MG63 (cell line): Measurements from ENCODE around the gene GRK6. TPM values are rescaled to one million over a fixed set of nuclear protein-coding genes. Genes with fewer than 3 reads are reported as not detected.
"Not testable (repeated sequence)": the region's sequence is repeated elsewhere in the genome, so short reads cannot be mapped to it uniquely, and the experiment has no call there.

Experiments
- DNase-seq: peaks from one replicate; pipeline ENCODE4 v3.0.0-alpha.2; 2020
- H3K27me3 ChIP-seq: fragments of 250-450 bp; sonication (Bioruptor Pico); 2 replicates; pipeline ENCODE4 v1.5.1; 2020; ENCODE audit warnings: mild to moderate bottlenecking, moderate library complexity
- H3K36me3 ChIP-seq: fragments of 250-450 bp; sonication (Bioruptor Pico); 2 replicates; pipeline ENCODE4 v1.5.1; 2020; ENCODE audit warnings: mild to moderate bottlenecking, moderate library complexity
- H3K4me3 ChIP-seq: fragments of 250-450 bp; sonication (Bioruptor Pico); 2 replicates; pipeline ENCODE4 v1.5.1; 2020; ENCODE audit warnings: mild to moderate bottlenecking, moderate library complexity
- H3K9me3 ChIP-seq: fragments of 250-450 bp; sonication (Bioruptor Pico); 2 replicates; pipeline ENCODE4 v1.5.1; 2020; ENCODE audit warnings: mild to moderate bottlenecking, moderate library complexity
- total RNA-seq: library from RNA; depleted of rRNA; stranded (reverse); fragments of >200 nt; shearing (Covaris generic); gene quantifications from 2 replicates; pipeline ENCODE4 v1.2.3, GENCODE V29; 2014; ENCODE audit warnings: low replicate concordance

The GRK6 gene
- total RNA-seq, 1 experiment from 2014 or later, result 127 TPM

DNA sequence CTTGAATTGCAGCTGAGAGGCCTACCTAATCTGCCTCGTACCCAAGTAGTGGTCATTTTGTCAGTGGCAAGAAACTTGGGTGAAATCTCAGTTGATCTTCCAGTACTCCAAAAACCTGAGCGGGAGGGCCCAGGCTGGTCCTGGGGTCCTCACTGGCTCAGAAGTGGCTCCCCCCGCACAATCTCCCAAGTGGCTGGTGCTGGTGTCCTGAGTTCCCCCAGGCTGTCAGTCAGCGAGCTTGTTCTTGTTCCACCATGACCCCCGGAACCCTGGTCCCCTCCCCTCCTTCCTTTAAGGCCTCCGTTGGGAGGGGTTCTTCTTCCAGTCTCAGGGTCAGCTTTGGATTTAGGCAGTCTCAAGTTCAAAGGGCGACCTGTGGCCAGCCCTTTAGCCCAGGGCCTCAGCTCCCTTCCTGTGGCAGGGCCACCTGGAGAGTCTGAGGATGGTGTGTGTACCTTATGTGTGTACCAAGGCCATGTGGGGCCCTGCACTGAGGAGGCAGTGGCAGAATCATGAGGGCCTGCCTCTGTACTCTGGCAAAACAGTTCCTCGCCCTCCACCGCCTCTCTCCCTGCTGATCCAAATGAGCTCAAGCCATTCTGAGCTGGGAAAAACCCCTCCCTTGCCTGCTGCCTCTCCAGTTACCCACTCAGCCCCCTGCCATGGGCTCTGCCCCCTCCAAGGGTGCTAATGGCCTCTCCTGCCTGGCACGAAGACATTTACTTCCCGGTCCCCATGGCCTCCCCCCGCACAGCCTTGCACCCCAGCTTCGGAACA lies 51.4 kb downstream of the GRK6 start:
- H3K36me3 ChIP-seq, result peaks cover 36% of the 10 kb centered on the region
- no peaks in the 10 kb centered on the region for H3K9me3 ChIP-seq
- no peak overlapping the region for H3K4me3 ChIP-seq
- DNase-seq, result no peak
- H3K27me3 ChIP-seq, result no peaks in the 10 kb centered on the region

DNA sequence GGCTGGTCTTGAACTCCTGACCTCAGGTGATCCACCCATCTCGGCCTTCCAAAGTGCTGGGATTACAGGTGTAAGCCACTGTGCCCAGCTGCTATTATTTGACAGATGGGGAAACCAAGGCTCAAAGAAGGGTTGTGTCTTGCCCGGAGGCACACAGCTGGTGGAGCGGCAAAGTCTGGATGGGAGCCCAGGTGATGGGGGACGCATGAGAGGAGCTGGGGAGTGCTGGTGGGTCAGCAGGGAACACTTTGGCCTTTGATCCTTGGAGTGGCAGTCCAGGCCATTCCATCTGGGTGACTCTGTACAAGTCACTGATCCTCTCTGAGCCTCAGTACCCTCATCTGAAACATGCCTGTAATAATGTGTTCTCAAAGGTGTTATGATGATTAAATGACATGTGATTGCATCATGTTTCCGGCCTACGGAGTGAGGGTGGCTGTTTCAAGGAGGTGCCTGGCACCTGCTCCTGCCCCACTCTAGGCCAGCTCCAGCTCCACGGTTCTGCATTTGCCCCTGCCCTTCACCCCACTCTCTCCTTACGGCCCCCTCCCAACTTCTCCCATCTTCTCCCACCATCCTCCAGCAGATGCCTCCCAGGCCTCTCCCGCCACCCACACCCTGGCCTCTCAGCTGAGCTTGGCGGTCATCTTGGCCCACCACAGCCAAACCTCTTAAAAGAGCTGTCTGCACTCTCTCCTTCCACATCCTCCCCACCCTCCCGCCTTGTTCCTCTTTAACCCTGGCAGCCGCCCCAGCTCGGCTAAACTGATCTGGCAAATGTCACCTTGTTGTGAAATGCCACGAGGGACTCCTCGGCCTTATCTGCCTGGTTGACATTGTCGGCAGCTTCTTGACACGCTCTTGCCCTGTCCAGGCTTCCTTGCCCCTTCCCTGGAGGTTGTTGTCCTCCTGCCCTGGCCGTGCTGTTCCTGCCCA lies 52.5 kb downstream of the GRK6 start:
- no peaks in the 10 kb centered on the region for H3K27me3 ChIP-seq
- DNase-seq, result no peak
- peaks cover 45% of the 10 kb centered on the region for H3K36me3 ChIP-seq
- H3K9me3 ChIP-seq, result no peaks in the 10 kb centered on the region
- H3K4me3 ChIP-seq, result no peak overlapping the region

DNA sequence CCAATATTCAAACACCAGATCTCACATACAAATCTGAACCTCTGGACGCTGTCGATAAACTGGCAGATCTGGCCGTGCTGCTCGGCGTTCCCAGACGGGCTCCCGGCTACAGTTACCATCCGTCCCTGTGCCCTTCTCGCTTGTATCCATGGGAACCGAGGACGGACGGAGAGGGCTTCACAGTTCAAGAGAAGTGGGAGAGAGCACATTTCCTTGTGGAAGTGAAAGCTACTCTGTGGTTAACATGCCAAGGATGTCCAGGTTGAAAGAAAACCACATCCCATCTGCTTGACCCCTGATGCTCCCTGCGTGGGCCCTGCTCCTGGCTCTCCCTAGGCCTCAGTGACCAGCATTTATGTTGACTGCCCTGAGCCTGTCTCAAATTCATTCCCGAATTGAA lies 53.3 kb downstream of the GRK6 start:
- Histone ChIP-seq H3K4me3 (no peak overlapping the region), H3K9me3 (no peaks in the 10 kb centered on the region), H3K27me3 (no peaks in the 10 kb centered on the region), H3K36me3 (peaks cover 53% of the 10 kb centered on the region)
- no peak for DNase-seq

DNA sequence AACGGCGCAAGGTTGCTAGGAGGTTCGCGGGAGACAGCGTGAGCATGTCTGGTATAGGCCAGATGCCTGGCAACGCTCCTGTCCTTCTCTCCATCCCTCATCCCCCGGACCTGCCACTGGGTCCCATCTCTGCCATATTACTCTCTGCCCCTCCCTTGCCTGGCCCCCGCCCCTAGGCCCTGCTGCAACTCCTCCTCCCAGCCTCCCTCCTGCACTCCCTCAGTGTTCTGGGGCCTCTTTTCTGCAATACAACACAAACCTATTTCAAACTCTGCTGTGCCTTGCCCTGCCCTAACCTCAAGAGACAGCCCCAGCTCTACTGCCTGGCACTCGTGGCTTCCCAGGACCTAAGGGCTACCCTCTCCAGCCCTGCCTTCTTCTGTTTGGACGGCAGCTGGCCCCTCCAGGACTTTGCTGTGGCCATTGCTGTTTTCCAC lies 55.9 kb downstream of the GRK6 start:
- H3K27me3 ChIP-seq, result no peaks in the 10 kb centered on the region
- H3K36me3 ChIP-seq, result peaks cover 78% of the 10 kb centered on the region
- no peak for DNase-seq
- no peaks in the 10 kb centered on the region for H3K9me3 ChIP-seq
- H3K4me3 ChIP-seq, result no peak overlapping the region

DNA sequence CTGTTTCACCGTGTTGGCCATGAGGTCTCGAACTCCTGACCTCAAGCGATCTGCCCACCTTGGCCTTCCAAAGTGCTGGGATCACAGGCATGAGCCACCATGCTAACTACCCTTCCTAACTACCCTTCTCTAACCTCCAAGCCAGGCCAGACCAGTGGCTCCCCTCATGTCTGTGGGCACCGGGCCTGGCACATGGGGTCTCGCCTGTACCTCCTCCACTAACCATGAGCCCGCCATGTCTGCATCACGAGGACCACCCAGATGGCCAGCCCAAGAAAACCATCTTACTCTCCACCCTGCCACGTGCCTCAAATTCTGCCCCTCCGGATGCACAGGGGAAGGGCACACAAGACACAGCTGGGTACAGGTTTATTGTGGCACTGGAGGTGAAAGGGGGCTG lies 56.6 kb downstream of the GRK6 start:
- no peaks in the 10 kb centered on the region for H3K27me3 ChIP-seq
- H3K36me3 ChIP-seq, result peaks cover 83% of the 10 kb centered on the region
- no peaks in the 10 kb centered on the region for H3K9me3 ChIP-seq
- no peak overlapping the region for H3K4me3 ChIP-seq
- no peak for DNase-seq

DNA sequence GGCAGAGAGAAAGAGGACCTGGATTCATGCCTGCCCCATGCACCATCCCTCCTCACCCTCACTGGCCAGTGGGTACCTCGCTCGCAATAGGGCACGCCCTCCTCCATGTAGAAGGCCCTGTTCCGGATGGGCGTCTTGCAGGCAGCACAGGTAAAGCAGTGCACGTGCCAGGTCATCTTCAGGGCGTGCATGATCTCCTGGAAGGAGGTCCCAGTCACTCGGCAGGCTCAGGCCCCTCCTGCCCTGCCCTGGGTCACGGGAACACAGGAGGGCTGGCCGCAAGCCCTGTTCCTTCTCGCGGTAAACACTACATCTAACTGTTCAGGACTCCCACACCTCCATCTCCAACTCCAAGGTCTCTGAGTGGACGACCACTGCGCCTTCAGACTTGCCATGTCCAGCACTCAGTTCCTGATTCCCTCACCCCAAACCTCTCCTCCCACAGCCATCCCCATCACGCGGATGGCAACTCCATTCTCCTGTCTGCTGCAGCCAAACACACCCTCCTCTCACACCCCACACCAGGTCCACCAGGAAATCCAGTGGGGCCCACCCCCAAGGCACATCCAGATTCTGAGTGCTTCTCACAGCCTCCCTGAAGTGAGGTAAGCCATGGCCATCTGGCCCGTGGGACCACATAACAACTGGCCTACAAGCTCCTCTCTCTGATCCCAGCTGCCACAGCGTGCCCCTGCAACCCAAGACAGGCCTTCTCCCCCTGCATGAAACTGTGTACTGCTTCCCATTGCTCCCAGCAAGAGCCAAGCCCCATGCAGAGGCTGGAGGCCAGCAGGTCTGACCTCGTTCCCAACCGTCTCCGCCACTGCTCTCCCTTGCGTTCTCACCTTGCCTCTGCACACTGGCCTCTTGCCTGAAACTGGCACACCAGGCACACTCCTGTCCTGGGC lies 57.8 kb downstream of the GRK6 start:
- Histone ChIP-seq H3K9me3 (no peaks in the 10 kb centered on the region), H3K36me3 (peaks cover 87% of the 10 kb centered on the region), H3K27me3 (no peaks in the 10 kb centered on the region), H3K4me3 (no peak overlapping the region)
- no peak for DNase-seq

DNA sequence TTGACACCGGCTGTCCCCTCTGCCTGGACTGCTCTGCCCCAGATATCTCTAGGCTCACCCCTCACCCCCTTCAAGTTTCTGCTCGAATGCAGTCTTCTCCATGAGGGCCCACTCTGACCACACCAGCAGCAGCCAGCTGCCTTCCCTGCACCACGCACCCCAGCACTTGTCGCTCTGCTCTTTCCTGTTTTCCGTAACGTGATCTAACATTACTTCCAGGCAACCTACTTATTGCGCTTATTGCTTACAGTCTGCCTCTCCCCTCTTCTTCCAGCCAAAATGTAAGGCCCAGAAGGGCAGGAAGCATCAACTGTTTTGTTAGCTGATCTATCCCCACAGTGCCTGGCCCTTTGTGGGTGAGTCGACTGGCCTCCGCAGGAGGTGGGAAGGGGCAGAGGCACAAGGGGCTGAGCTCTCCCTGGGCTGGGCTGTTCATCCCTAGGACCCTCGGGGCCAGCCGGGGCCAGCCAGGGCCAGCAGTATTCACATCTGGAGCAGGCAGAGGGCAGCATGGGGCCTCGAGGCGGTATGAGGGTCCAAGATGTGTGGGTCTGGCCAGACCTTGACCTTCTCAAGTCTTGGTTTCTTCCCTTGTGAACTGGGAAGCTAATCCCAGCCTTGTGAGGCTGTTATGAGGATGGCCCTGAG lies 58.5 kb downstream of the GRK6 start:
- Histone ChIP-seq H3K27me3 (no peaks in the 10 kb centered on the region), H3K9me3 (no peaks in the 10 kb centered on the region), H3K36me3 (peaks cover 87% of the 10 kb centered on the region), H3K4me3 (no peak overlapping the region)
- no peak for DNase-seq

DNA sequence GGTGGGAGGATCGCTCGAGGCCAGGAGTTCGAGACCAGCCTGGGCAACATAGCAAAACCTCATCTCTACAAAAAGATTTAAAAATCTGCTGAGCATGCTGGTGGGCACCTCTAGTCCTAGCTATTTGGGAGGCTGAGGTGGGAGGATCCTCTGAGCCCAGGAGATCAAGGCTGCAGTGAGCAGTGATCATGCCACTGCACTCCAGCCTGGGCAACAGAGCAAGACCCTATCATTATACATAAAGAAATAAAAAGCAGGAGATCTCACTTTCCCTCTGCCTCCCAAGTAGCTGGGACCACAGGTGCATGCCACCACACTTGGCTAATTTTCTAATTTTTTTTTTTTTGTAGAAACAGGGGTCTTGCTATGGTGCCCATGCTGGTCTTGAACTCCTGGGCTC lies 59.3 kb downstream of the GRK6 start:
- not testable (repeated sequence) for H3K4me3 ChIP-seq, DNase-seq, H3K9me3 ChIP-seq, H3K27me3 ChIP-seq
- H3K36me3 ChIP-seq, result peaks cover 93% of the 10 kb centered on the region

DNA sequence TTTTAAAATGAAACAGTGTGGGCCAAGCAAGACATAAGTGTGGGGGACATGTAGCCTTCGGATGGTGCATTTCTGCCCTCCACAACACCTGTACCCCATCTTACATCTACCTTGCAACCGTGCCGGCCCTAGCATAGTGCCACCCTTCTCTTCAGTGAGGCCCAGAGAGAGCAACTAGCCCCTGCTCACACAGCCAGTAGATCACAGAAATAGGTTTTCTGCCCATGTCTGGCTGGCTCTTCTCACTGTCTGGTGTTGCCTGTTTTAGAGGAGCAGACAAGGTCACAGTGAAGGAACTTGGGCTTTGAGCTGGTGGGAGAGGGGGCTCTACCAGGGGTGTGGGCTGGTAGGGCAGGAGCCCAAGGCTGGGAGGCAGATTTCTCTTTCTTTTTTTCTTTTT lies 59.8 kb downstream of the GRK6 start:
- Histone ChIP-seq H3K9me3 (no peaks in the 10 kb centered on the region), H3K27me3 (no peaks in the 10 kb centered on the region), H3K4me3 (no peak overlapping the region), H3K36me3 (peaks cover 94% of the 10 kb centered on the region)
- no peak for DNase-seq

DNA sequence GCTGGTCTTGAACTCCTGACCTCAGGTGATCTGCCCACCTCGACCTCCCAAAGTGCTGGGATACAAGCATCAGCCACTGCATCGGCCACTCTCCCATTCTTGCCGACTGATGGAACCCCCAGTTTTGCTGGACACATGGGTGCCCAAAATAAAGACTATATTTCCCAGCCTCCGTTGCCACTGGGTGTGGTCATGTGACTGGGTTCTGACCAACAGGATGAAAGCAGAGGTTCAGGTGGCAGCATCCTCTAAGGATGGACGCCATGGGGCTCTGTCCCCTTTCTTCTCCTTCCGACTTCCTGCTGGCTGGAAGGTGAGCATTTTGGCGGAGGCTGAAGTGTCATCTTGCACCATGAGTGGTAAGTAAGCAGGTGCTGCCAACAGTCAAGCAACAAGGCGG lies 60.7 kb downstream of the GRK6 start:
- Histone ChIP-seq H3K9me3 (no peaks in the 10 kb centered on the region), H3K36me3 (peaks cover 90% of the 10 kb centered on the region)
- no peak for DNase-seq

DNA sequence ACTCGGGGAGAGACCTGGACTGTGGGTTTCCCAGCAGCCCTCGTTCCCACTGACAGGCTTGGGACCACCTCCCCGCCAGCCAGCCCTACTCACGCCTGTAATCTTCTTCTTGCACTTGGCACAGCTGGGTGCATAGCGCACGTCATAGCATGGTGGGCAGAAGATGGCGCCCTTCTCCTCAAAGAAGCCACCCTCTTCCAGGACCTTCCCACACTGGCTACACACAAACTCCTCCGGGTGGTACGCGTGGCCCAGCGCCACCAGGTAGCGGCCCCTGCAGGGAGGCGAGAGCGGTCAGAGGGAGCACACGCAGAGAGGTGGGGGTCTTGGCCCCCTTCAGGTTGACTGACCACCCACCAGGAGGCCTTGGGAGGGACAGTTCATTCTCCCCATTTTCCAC lies 61.5 kb downstream of the GRK6 start:
- no peaks in the 10 kb centered on the region for H3K9me3 ChIP-seq
- H3K4me3 ChIP-seq, result no peak overlapping the region
- no peak for DNase-seq
- H3K27me3 ChIP-seq, result no peaks in the 10 kb centered on the region
- peaks cover 93% of the 10 kb centered on the region for H3K36me3 ChIP-seq

More for the DNA sequence above, 60.7 kb downstream of the GRK6 start:
- Histone ChIP-seq H3K27me3 (no peaks in the 10 kb centered on the region), H3K4me3 (no peak overlapping the region)

DNA sequence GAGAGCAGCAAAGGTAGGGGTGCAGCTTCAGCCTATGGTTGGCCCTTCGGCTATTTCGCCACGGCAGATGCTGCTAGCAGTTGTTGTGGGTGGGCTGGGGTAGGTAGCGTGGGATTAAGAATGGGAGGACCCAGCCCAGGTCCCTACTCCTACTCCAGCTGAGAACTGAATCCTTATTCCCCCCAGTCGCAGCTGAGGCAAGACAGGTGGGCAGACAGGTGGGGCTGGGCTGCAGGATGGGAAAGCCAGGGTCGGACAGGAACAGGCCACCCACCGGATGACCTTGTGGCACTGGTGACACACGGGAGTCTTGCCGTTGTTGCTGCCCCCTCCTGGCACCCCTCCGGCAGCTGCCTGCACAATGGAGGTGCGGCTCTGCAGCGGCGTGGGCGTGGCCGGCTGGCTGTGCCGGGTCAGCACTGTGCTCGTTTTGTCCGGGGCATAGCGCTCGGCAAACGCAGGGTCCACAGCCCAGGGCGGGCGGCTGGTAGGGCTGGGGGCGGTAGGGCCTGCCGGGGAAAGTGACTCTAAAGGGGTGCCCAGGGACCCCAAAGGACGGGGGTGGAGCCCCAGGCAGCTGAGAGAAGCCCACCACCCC lies 62.7 kb downstream of the GRK6 start:
- H3K4me3 ChIP-seq, result no peak overlapping the region
- peaks cover 95% of the 10 kb centered on the region for H3K36me3 ChIP-seq
- no peaks in the 10 kb centered on the region for H3K27me3 ChIP-seq
- no peaks in the 10 kb centered on the region for H3K9me3 ChIP-seq
- DNase-seq, result no peak

DNA sequence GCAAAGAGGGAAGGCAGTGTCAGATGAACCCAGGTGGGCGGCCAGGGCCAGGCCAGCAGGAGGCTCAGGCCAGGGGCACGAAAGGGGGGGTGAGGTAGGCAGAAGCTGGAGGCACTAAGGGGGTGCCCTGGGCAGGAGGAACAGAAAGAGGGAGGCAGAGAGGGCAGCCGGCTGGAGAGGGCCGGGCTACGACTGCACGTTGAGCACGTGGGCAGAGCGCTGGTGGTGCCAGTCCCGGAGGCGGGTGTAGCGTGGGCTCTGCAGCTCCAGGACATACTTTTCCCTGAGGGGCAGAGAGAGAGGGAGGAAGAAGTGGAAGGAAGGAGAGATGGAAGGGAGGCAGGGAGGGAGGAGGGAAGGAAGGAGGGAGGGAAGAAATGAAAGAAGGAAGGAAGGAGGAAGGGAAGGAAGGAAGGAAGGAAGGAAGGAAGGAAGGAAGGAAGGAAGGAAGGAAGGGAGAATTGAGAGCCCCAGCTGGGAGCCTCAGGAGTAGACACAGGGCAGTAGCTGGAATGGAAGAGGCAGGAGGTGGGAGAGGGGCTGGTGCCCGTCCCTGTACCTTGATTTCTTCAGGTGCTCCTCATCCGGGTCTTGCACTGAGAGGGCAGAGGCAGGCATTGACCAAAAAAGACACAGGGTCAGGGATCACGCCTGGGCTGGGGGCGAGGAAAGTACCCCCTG lies 64.0 kb downstream of the GRK6 start:
- Histone ChIP-seq H3K9me3 (no peaks in the 10 kb centered on the region), H3K36me3 (peaks cover 95% of the 10 kb centered on the region)

DNA sequence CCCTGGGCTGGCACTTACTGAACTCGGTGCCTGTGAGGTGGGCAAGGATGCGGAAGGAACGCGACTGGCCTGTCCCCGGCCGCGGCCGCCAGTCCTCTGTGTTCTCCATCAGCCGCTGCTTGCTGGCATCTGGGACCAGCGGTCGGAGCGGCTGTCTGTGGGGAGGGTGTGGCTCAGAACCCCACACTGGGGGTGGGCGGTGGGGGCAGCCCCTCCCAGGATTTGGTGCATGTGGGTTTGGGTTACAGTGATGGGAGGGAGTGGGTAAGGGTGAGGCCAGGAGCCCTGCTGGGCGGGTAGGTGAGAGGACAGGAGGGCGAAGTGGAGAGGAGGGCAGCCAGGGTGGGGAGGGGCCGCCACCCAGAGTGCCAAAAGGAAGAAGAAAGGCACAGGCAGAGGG lies 64.5 kb downstream of the GRK6 start:
- no peak for DNase-seq
- Histone ChIP-seq H3K27me3 (no peaks in the 10 kb centered on the region), H3K4me3 (no peak overlapping the region), H3K36me3 (peaks cover 95% of the 10 kb centered on the region), H3K9me3 (no peaks in the 10 kb centered on the region)

More for the DNA sequence above, 64.0 kb downstream of the GRK6 start:
- no peaks in the 10 kb centered on the region for H3K27me3 ChIP-seq
- DNase-seq, result no peak
- H3K4me3 ChIP-seq, result no peak overlapping the region

DNA sequence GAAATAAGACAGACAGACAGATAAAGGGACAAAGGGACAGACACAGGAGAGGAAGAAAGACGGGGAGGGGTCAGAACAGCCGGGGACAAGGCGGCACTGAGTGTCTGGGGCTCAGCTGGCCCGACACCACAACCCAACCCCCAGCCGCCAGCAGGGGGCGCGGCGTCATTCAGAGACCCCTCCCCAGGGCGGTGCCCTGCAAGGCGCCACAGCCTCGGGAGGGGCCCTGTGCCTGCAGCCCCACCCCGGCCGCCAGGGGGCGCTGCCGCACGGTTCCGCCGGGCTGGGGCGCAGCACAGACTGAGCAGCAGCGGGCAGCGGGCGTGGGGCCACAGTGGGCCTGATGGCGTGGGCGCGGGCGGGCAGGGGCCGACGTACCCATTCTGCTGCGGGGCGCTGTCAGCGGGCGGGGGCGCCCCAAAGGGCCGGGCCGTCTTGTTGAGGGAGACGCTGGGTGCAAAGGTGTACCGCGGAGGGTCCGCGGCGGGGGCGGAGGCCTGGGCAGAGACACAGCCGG lies 65.0 kb downstream of the GRK6 start:
- Histone ChIP-seq H3K27me3 (no peaks in the 10 kb centered on the region), H3K9me3 (no peaks in the 10 kb centered on the region), H3K36me3 (peaks cover 95% of the 10 kb centered on the region), H3K4me3 (no peak overlapping the region)
- DNase-seq, result no peak
